NT2/D1 (cell line): ENCODE data around the gene ACLY.

ENCODE experiments used
- DNase-seq: peaks from one replicate; pipeline ENCODE4 v3.0.0-alpha.2; 2011; ENCODE audit warnings: low read depth, low spot score
- H3K27me3 ChIP-seq: 2 replicates; pipeline ENCODE4 v1.6.0; 2011; ENCODE audit warnings: mild to moderate bottlenecking; ENCODE audit not compliant: insufficient read length, insufficient read depth
- H3K36me3 ChIP-seq: 2 replicates; pipeline ENCODE4 v1.6.1; 2011; ENCODE audit warnings: mild to moderate bottlenecking, low read length, mixed read lengths; ENCODE audit not compliant: insufficient read depth, insufficient read length
- H3K4me1 ChIP-seq: 2 replicates; pipeline ENCODE4 v1.5.1; 2011; ENCODE audit not compliant: insufficient read depth, insufficient read length
- H3K4me3 ChIP-seq: 2 replicates; pipeline ENCODE4 v1.5.1; 2011; ENCODE audit warnings: low read depth; ENCODE audit not compliant: insufficient read length
- H3K9ac ChIP-seq: 2 replicates; pipeline ENCODE4 v1.6.0; 2011; ENCODE audit warnings: low read depth; ENCODE audit not compliant: insufficient read length
- H3K9me3 ChIP-seq: 2 replicates; pipeline ENCODE4 v1.5.1; 2011; ENCODE audit warnings: mild to moderate bottlenecking, low read length; ENCODE audit not compliant: insufficient read depth
- SUZ12 ChIP-seq: IDR thresholded peaks from 2 replicates; pipeline ENCODE4 v1.6.1; 2011; ENCODE audit not compliant: insufficient read length, insufficient read depth; ENCODE audit errors: extremely low read depth
- YY1 ChIP-seq: IDR thresholded peaks from 2 replicates; pipeline ENCODE4 v1.6.1; 2011; ENCODE audit not compliant: insufficient read length, insufficient read depth
- ZNF274 ChIP-seq: IDR thresholded peaks from 2 replicates; pipeline ENCODE4 v1.6.1; 2011; ENCODE audit warnings: mild to moderate bottlenecking, low read depth, low read length

The ACLY gene

DNA sequence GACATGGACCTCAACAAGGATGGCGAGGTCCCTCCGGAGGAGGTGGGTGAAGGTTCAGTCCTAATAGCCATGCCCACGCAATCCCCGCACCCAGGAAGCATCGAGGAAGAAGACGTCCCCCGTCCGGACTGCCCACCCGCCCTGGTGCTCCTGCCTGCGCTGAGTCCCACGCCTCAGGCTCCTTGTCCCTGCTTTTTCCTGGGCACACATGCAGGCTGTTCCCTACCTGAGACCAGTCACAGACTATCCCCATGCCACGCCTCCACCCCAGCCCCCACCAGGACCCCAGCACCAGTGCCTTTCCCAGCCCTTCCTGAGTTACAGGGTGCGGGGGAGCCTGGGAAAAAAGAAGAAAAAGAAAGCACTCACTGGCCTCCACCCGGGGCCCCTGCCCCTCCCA lies 97.0 kb downstream of the ACLY start:
- Histone ChIP-seq H3K27me3 (no peaks in the 10 kb centered on the region), H3K4me1 (peaks cover 22% of the 10 kb centered on the region), H3K9ac (no peak overlapping the region), H3K36me3 (peaks cover 77% of the 10 kb centered on the region), H3K9me3 (no peaks in the 10 kb centered on the region), H3K4me3 (no peak overlapping the region)
- no peak for DNase-seq
- TF ChIP-seq ZNF274 (no peak), YY1 (no peak), SUZ12 (no peak)

DNA sequence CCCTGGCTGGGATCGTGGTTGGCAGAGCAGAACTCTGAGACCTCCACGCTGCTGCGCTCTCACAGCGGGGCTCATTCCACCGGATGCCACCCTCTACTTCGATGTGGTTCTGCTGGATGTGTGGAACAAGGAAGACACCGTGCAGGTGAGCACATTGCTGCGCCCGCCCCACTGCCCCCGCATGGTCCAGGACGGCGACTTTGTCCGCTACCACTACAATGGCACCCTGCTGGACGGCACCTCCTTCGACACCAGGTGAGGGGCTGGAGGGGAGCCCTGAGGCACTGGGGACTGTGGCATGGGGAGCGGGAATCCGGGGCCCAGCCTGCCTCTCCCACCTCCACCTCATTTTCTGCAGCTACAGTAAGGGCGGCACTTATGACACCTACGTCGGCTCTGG lies 100.7 kb downstream of the ACLY start:
- Histone ChIP-seq H3K9me3 (no peaks in the 10 kb centered on the region), H3K27me3 (no peaks in the 10 kb centered on the region), H3K36me3 (peaks cover 71% of the 10 kb centered on the region), H3K4me1 (peaks cover 26% of the 10 kb centered on the region), H3K4me3 (no peak overlapping the region), H3K9ac (no peak overlapping the region)
- no peak for DNase-seq
- TF ChIP-seq YY1: no peak
- no peak for TF ChIP-seq SUZ12
- TF ChIP-seq ZNF274: no peak
